Measurements from ENCODE around the gene GALNT8.

The GALNT8 gene

GRCh38 chr12:4800555-4800954 is 80.4 kb downstream of the GALNT8 start:
- DNase-seq, result no peak

DNA sequence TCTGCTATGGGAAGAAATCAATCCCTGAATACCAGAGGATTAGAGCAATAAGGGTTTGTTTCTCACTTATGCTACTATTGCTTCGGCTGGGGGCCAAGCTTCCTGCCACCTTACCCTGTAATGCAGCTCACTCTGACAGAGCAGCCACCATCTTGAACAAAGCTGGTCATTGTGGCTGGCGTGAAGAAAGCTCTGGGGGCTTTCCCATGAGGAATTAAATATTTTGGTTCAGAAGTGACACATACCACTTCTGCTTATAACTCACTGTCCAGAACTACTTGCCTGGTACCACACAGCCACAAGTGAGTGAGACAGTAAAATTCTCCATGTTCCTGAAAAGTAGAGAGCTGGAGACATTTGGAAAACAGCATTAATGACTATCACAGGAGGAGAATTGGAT is 82.6 kb downstream of the GALNT8 start:
- no peak for DNase-seq

DNA sequence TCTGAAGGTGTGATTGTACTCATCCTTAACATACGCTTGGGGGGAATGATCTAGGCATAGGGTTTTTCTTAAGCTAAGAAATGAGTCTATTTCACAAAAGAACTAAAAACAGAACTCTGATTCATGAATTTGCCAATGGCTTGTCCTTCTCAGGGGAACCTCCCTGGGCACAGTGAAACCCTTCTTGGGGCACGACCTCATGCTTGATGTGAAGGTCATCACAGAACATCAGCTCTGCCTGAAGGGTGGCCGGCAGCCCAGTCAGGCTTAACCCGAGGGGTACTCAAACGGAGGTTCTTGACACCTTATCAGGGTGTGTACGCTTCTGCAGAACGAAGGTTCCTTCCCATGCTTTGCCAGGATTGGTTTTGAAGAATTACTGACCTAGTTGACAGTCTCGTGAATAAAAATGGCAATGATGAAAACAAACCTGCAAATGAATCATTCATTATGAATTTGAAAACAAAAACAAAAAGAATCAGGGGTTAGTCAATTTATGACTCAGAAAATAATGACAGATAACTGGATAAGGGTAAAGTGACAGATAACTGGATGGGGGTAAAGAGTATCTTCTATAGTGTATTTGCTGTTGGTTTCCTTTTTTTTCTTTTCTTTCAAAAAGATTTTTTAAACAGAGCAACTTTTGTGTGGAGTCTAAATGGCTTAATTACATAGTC is 86.4 kb downstream of the GALNT8 start:
- DNase-seq, result no peak

- no peak for DNase-seq
These were observed 87.0 kb downstream of the GALNT8 start for GRCh38 chr12:4807116-4807783.

- no peak for DNase-seq
These were observed 87.6 kb downstream of the GALNT8 start for GRCh38 chr12:4807813-4808212.

DNA sequence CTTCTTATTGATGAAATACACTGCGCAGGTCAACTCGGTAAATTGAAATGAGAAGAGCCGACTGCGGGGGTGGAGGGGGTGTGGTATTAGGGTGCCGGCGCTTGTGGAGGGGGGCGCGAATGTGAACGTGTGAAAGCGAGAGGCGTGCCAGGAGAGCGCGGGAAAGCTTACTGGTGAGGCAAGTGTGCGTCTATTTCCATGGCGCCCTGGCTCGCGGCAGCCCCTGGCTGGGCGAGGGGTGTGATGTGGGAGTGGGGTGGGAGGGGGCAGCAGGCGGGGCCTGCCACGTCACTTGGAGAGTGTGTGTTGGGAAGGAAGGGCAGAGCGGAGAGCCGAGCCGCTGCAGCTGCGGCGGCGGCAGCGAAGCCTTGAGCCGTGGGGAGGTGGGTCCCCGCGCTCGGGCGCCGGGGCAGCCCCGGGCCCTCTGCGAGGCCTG is 88.8 kb downstream of the GALNT8 start:
- DNase-seq, result no peak

DNA sequence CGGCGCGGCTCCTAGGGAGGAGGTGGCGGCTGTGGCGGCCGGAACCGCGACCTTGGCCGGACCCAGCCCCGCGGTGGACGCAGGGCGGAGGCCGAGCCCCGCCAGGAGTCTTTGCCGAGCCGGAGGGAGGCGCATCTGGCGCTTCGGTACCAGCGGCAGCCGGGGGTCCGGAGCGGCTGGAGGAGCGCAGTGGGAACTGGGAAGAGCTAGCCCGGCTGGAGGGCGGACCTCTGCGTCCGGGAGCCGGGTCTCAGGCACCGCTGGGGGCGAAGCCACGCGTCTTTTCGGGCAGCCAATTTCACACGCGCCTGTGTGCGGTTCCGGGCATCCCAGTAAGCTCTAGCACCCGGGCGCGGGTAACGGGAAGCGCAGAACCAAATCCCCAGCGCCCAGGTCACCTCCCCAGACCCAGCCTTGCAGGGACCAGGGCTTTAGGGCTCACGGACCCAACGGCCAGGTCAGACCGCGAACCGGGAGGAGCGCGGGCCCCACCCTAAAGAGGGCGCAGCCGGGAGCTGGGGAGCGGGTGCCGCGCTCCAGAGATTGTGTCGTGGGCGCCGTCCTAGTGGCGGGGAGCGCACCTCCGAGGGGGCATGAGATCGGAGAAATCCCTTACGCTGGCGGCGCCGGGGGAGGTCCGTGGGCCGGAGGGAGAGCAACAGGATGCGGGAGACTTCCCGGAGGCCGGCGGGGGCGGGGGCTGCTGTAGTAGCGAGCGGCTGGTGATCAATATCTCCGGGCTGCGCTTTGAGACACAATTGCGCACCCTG is 89.4 kb downstream of the GALNT8 start:
- no peak for DNase-seq

- DNase-seq, result no peak
These were observed 90.0 kb downstream of the GALNT8 start for GRCh38 chr12:4810219-4810671.

DNA sequence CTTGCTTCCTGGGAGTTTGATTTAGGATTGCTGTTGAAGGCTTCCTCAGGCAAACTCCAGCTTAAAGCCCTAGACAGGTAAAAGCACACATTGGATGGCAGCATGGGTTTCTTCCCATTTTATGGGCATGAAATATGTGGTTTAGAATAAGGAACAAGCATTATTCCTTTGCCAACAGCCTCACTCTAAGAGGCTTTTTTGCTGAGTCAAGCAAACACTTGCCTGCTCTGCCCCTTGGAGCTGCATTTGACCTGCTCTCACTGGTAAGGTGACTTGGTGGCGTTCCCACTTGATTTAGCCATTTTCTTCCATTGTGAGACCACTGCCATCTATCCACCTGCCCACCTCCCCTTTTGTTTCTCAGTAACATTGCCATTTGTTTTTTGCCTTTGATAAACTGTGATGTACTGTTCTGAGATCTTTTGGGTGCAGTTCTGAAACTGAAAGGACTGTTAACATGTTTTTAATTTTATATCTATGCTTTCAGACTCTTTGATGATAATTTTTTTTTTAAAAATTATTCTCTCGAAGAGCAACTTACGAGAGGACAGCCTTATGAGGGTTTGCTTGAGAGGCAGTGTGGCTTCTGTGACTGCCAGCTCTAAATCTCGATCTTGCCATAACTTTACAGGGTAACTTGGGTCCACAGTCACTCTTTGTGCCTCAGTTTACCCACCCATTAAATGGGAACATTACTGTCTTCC is 92.6 kb downstream of the GALNT8 start:
- no peak for DNase-seq

- no peak for DNase-seq
These were observed 93.5 kb downstream of the GALNT8 start for GRCh38 chr12:4813741-4814140.

GRCh38 chr12:4814485-4814884 is 94.3 kb downstream of the GALNT8 start:
- no peak for DNase-seq

- DNase-seq, result no peak
These were observed 96.7 kb downstream of the GALNT8 start for GRCh38 chr12:4816744-4817525.

- DNase-seq, result no peak
These were observed 97.7 kb downstream of the GALNT8 start for GRCh38 chr12:4817880-4818279.

GRCh38 chr12:4819654-4820053 is 99.5 kb downstream of the GALNT8 start:
- no peak for DNase-seq

DNA sequence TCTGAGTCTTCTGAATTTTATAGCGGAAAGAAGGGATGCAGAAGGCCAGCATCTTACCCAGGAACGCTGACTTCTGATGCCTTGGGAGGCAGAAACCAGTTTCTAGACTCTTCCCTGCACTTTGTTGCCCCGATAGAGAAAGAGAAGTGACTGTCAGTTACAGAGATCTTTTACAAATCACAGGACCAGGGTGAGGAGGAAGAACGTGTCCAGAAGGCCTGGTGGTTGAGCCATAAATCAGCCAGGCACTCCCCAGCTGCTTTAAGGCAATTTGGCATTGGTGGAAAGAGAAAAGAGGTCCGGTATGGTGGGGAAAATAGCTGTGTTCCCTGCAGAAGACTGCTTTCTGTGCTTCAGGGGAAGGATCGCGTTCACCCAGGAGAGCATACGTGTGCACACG is 100.8 kb downstream of the GALNT8 start:
- no peak for DNase-seq
